Measurements from ENCODE around the gene SMURF2. TPM values are rescaled to one million over a fixed set of nuclear protein-coding genes. Genes with fewer than 3 reads are reported as not detected.
A peak's percentile ranks its signal among the peaks of the same experiment; 100 is the strongest.

SMURF2 gene
- total RNA-seq, 4 donors from 2014 or later: 18.2 to 28.0 (median 21.3) TPM

- Histone ChIP-seq H3K4me1 (no peaks in the 10 kb centered on the region), H3K9me3 (no peaks in the 10 kb centered on the region), H3K27me3 (no peaks in the 10 kb centered on the region), H3K4me3 (no peak overlapping the region), H3K36me3 (peaks cover 2 to 100% (median 38%) of the 10 kb centered on the region in 3 donors), H3K27ac (peak overlapping the region in 1 of 4 donors; percentile 25)
- TF ChIP-seq EP300 (IDR thresholded peaks at IDR 0.05): no peak
- no peak for TF ChIP-seq CTCF (IDR thresholded peaks at IDR 0.05)
- no peak for TF ChIP-seq POLR2A (IDR thresholded peaks at IDR 0.05)
- WGBS, 2 donors: 89 to 93% methylated on average over 5 of the region's 5 CpGs
- no peak for DNase-seq (ENCODE audit: low spot score in 2 of 2)
Measured at GRCh38 chr17:64532409-64532808, 129.7 kb downstream of the SMURF2 start.

- no peak for DNase-seq (ENCODE audit: low spot score in 2 of 2)
- no peaks in the 10 kb centered on the region for H3K27me3 ChIP-seq
- H3K9me3 ChIP-seq: no peaks in the 10 kb centered on the region
- 70 to 80% methylated on average over 5 of the region's 5 CpGs for WGBS, 2 donors
- peaks cover 2 to 100% (median 34%) of the 10 kb centered on the region in 3 donors for H3K36me3 ChIP-seq
- H3K4me1 ChIP-seq: no peaks in the 10 kb centered on the region
- H3K27ac ChIP-seq: peak overlapping the region in 1 of 4 donors; percentile 25
- TF ChIP-seq POLR2A (IDR thresholded peaks at IDR 0.05) (no peak), EP300 (IDR thresholded peaks at IDR 0.05) (no peak), CTCF (IDR thresholded peaks at IDR 0.05) (no peak)
- no peak overlapping the region for H3K4me3 ChIP-seq
Measured at GRCh38 chr17:64531955-64532371, 130.1 kb downstream of the SMURF2 start.

GRCh38 chr17:64529221-64529620, 132.9 kb downstream of the SMURF2 start:
- Histone ChIP-seq H3K27ac (no peak overlapping the region), H3K4me3 (no peak overlapping the region), H3K9me3 (no peaks in the 10 kb centered on the region), H3K4me1 (no peaks in the 10 kb centered on the region), H3K27me3 (no peaks in the 10 kb centered on the region), H3K36me3 (peaks cover 5 to 100% (median 37%) of the 10 kb centered on the region in 3 donors)
- no peak for DNase-seq (ENCODE audit: low spot score in 2 of 2)
- 87 to 91% methylated on average over 5 of the region's 5 CpGs for WGBS, 2 donors
- TF ChIP-seq POLR2A (IDR thresholded peaks at IDR 0.05) (no peak), EP300 (IDR thresholded peaks at IDR 0.05) (no peak), CTCF (IDR thresholded peaks at IDR 0.05) (no peak)

- WGBS, 2 donors: 83 to 93% methylated on average over 2 of the region's 2 CpGs
- no peaks in the 10 kb centered on the region for H3K9me3 ChIP-seq
- DNase-seq (ENCODE audit: low spot score in 2 of 2): no peak
- no peak overlapping the region for H3K27ac ChIP-seq
- no peak overlapping the region for H3K4me3 ChIP-seq
- H3K36me3 ChIP-seq: peaks cover 5 to 100% (median 31%) of the 10 kb centered on the region in 3 donors
- TF ChIP-seq EP300 (IDR thresholded peaks at IDR 0.05) (no peak), CTCF (IDR thresholded peaks at IDR 0.05) (no peak), POLR2A (IDR thresholded peaks at IDR 0.05) (no peak)
- no peaks in the 10 kb centered on the region for H3K4me1 ChIP-seq
- no peaks in the 10 kb centered on the region for H3K27me3 ChIP-seq
Measured at GRCh38 chr17:64527914-64528313, 134.2 kb downstream of the SMURF2 start.

GRCh38 chr17:64520359-64520758, 141.7 kb downstream of the SMURF2 start:
- TF ChIP-seq CTCF (IDR thresholded peaks at IDR 0.05) (no peak), POLR2A (IDR thresholded peaks at IDR 0.05) (no peak), EP300 (IDR thresholded peaks at IDR 0.05) (no peak)
- H3K36me3 ChIP-seq: peaks cover under 1 to 99% (median 4%) of the 10 kb centered on the region in 3 donors
- no peaks in the 10 kb centered on the region for H3K9me3 ChIP-seq
- no peak overlapping the region for H3K4me3 ChIP-seq
- DNase-seq (ENCODE audit: low spot score in 2 of 2): no peak
- H3K4me1 ChIP-seq: no peaks in the 10 kb centered on the region
- H3K27me3 ChIP-seq: no peaks in the 10 kb centered on the region
- H3K27ac ChIP-seq: no peak overlapping the region
- WGBS, 2 donors: 95 to 100% methylated on average over 6 of the region's 6 CpGs
